Spleen (tissue), 11 donors: ENCODE results near the gene PIGN. TPM values are rescaled to one million over a fixed set of nuclear protein-coding genes. Genes with fewer than 3 reads are reported as not detected.

ENCODE experiments used
- DNase-seq: peaks from one replicate; pipeline ENCODE4 v3.0.0-alpha.2; 2020
- H3K27ac ChIP-seq, 8 donors: fragments of 200-600 bp; sonication (generic) in 7 of 8; 1 replicate in 4 of 8; 2 replicates in 4 of 8; pipeline versions ENCODE4 v1.5.0 to v1.8.0; 2016 to 2021; ENCODE audit warnings: inconsistent platforms in 4 of 8, mild to moderate bottlenecking in 4 of 8, moderate library complexity in 1 of 8
- H3K27me3 ChIP-seq, 7 donors: fragments of 200-600 bp; sonication (generic) in 6 of 7; replicated peaks in 1 of 7; 1 replicate in 4 of 7; 2 replicates in 3 of 7; pipeline versions ENCODE4 v1.5.0 to v1.8.0; 2016 to 2021; ENCODE audit warnings: inconsistent platforms in 3 of 7, mild to moderate bottlenecking in 1 of 7
- H3K36me3 ChIP-seq, 6 donors: fragments of 200-600 bp; sonication (generic) in 5 of 6; 1 replicate in 4 of 6; 2 replicates in 2 of 6; pipeline versions ENCODE4 v1.5.0 to v1.8.0; 2016 to 2021; ENCODE audit warnings: inconsistent platforms in 2 of 6
- H3K4me1 ChIP-seq, 6 donors: fragments of 200-600 bp; sonication (generic) in 5 of 6; 1 replicate in 3 of 6; 2 replicates in 3 of 6; pipeline versions ENCODE4 v1.5.0 to v1.8.0; 2016 to 2021; ENCODE audit warnings: inconsistent platforms in 3 of 6
- H3K4me3 ChIP-seq, 8 donors: fragments of 200-600 bp; sonication (generic) in 7 of 8; 1 replicate in 4 of 8; 2 replicates in 4 of 8; pipeline versions ENCODE4 v1.5.0 to v1.8.0; 2016 to 2021; ENCODE audit warnings: inconsistent platforms in 4 of 8, mild to moderate bottlenecking in 4 of 8, moderate library complexity in 2 of 8
- H3K9me3 ChIP-seq, 8 donors: fragments of 200-600 bp; sonication (generic) in 7 of 8; 1 replicate in 4 of 8; 2 replicates in 4 of 8; pipeline versions ENCODE4 v1.5.0 to v1.8.0; 2016 to 2021; ENCODE audit warnings: inconsistent platforms in 4 of 8
- CTCF ChIP-seq, 11 experiments: fragments of 200-600 bp in 7 of 11; fragments of 450-650 bp in 4 of 11; sonication (generic) in 4 of 11; IDR thresholded peaks in 8 of 11; conservative IDR thresholded peaks in 3 of 11; 1 replicate in 7 of 11; 2 replicates in 4 of 11; pipeline versions ENCODE4 v1.4.0 to v1.8.0; 2016 to 2021; ENCODE audit warnings: antibody characterized with exemption in 11 of 11, inconsistent platforms in 4 of 11, mild to moderate bottlenecking in 1 of 11
- POLR2A ChIP-seq, 3 donors: fragments of 450-650 bp; IDR thresholded peaks; one replicate each; pipeline ENCODE4 v1.5.1; 2017; ENCODE audit warnings: antibody characterized with exemption in 3 of 3, mild to moderate bottlenecking in 1 of 3
- POLR2AphosphoS5 ChIP-seq, 3 donors: sonication (generic); formaldehyde crosslinking; IDR thresholded peaks; one replicate each; pipeline ENCODE4 v1.5.1; 2017; ENCODE audit warnings: antibody characterized with exemption in 3 of 3
- WGBS, 5 donors: extraction: QIAGEN DNeasy Blood & Tissue Kit in 3 of 5; methylation state at CpG; one replicate each; pipeline versions ENCODE4 v1.1.5 to v1.1.7; 2013 to 2018; 5-methylcytosine and 5-hydroxymethylcytosine counted together
- intact Hi-C: fragments of 100-400 bp; cut with DNase I; formaldehyde crosslinking; loops from one replicate; pipeline ENCODE4 v1.15.0; 2023; ENCODE audit warnings: low total_unique reads
- polyA plus RNA-seq, 3 donors: library from polyadenylated mRNA; stranded (reverse); fragments of 200-250 nt; gene quantifications; one replicate each; pipeline ENCODE4 v1.2.1, GENCODE V29; 2013
- total RNA-seq, 7 donors: library from RNA; depleted of rRNA in 3 of 7; stranded (reverse); fragments of >200 nt in 3 of 7; fragmentation: NEBNext Ultra II Directional in 4 of 7; extraction: Animal tissue kit (Norgen Biotek cat#: 25700) in 4 of 7; gene quantifications; one replicate each; pipeline versions ENCODE4 v1.1.0 to v1.2.1, GENCODE V29; 2016 to 2021
- donor health status: healthy with polysubstance abuse.
- donor health status: DM: no; HTN: no; CAD: no; lungs with moderate emphysema.
- donor health status: DM: no; HTN: no; CAD: no.
- donor health status: Bipolar disorder and iron deficiency.
- donor health status: healthy.
- donor health status: DM: no; HTN: no; CAD: no.
- donor health status: DM: yes; HTN: yes; CAD: no.

The PIGN gene
- total and polyA plus RNA-seq, 10 donors = 4.0 to 41.4 (median 25.4) TPM

DNA sequence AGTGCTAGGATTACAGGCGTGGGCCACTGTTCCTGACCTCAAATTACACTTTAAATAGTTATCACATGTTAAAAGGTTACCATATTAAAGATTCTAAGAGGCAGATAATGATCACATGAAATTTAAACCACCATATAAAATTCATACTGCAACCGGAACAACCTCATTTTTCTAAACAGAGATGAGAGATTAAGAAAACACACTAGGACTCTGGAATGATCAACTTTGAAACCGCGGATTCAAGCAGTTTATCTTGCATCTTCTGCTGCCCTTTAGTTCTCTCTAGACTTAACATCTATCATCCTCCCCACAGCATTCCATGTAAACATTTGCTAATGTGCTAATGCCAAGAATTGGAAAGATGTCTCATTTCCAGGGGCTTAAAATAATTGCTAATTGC, 115.8 kb downstream of the PIGN start:
- WGBS, 5 donors = 88 to 96% (median 93%) methylated on average over 4 of the region's 4 CpGs
- intact Hi-C loops = no loop called here

GRCh38 chr18:62070302-62070701, 116.6 kb downstream of the PIGN start:
- H3K27ac ChIP-seq = no peak overlapping the region
- peaks cover 0 to 30% (median 2%) of the 10 kb centered on the region in 6 donors for H3K36me3 ChIP-seq
- no peaks in the 10 kb centered on the region for H3K27me3 ChIP-seq
- no peak overlapping the region for H3K4me3 ChIP-seq
- no peak for DNase-seq
- no peaks in the 10 kb centered on the region for H3K9me3 ChIP-seq
- H3K4me1 ChIP-seq = no peaks in the 10 kb centered on the region
- WGBS, 5 donors = 94 to 100% (median 97%) methylated on average over 2 of the region's 2 CpGs
- intact Hi-C loops = no loop called here
- TF ChIP-seq POLR2AphosphoS5 (IDR thresholded peaks at IDR 0.05) (no peak), CTCF (IDR thresholded peaks at IDR 0.05 in 8 of 11, conservative IDR thresholded peaks at IDR 0.05 in 3 of 11) (no peak), POLR2A (IDR thresholded peaks at IDR 0.05) (no peak)

More for the DNA sequence above, 115.8 kb downstream of the PIGN start:
- peaks cover 0 to 30% (median 2%) of the 10 kb centered on the region in 6 donors for H3K36me3 ChIP-seq
- H3K27ac ChIP-seq = no peak overlapping the region
- H3K27me3 ChIP-seq = no peaks in the 10 kb centered on the region
- TF ChIP-seq POLR2A (IDR thresholded peaks at IDR 0.05) (no peak), POLR2AphosphoS5 (IDR thresholded peaks at IDR 0.05) (no peak)
- H3K4me3 ChIP-seq = no peak overlapping the region
- no peak for DNase-seq
- H3K9me3 ChIP-seq = no peaks in the 10 kb centered on the region
- no peaks in the 10 kb centered on the region for H3K4me1 ChIP-seq

DNA sequence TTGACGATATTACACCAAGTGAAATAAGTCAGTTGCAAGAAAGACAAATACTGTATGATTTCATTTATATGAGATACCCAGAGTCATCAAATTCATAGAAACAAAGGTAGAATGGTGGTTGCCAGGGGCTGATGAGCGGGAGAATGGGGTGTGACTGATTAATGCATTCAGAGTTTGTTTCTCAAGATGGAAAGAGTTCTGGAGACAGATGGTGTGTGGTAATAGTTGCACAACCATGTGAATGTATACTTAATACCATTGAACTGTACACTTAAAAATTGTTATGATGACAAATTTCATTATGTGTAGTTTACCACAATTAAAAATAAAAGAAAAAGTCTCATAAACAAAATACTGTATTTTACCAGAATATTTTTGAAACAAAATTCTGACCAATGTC, 117.3 kb downstream of the PIGN start:
- intact Hi-C loops = no loop called here
- Histone ChIP-seq H3K27me3 (no peaks in the 10 kb centered on the region), H3K4me1 (no peaks in the 10 kb centered on the region), H3K36me3 (peaks cover 0 to 30% (median 2%) of the 10 kb centered on the region in 6 donors), H3K9me3 (no peaks in the 10 kb centered on the region), H3K4me3 (no peak overlapping the region), H3K27ac (no peak overlapping the region)
- 83 to 96% (median 87%) methylated on average over 2 of the region's 2 CpGs for WGBS, 5 donors
- DNase-seq = no peak
- TF ChIP-seq POLR2AphosphoS5 (IDR thresholded peaks at IDR 0.05) (no peak), CTCF (IDR thresholded peaks at IDR 0.05 in 8 of 11, conservative IDR thresholded peaks at IDR 0.05 in 3 of 11) (no peak), POLR2A (IDR thresholded peaks at IDR 0.05) (no peak)

GRCh38 chr18:62066102-62066818, 120.6 kb downstream of the PIGN start:
- Histone ChIP-seq H3K27me3 (no peaks in the 10 kb centered on the region), H3K9me3 (no peaks in the 10 kb centered on the region), H3K36me3 (peaks cover 0 to 19% (median 2%) of the 10 kb centered on the region in 6 donors), H3K27ac (no peak overlapping the region), H3K4me3 (no peak overlapping the region), H3K4me1 (no peaks in the 10 kb centered on the region)
- WGBS, 5 donors = 92 to 97% (median 95%) methylated on average over 5 of the region's 5 CpGs
- DNase-seq = no peak
- intact Hi-C loops = no loop called here
- TF ChIP-seq CTCF (IDR thresholded peaks at IDR 0.05 in 8 of 11, conservative IDR thresholded peaks at IDR 0.05 in 3 of 11) (no peak), POLR2A (IDR thresholded peaks at IDR 0.05) (no peak), POLR2AphosphoS5 (IDR thresholded peaks at IDR 0.05) (no peak)
